Measurements from ENCODE around the gene DNAAF5.

- TF ChIP-seq CTCF (IDR thresholded peaks at IDR 0.05) (no peak), POLR2A (IDR thresholded peaks at IDR 0.05) (no peak)
Observed at GRCh38 chr7:699476-700170, 26.9 kb upstream of the DNAAF5 start.

All from uterus (tissue), 2 donors.